ENCODE measurements around the gene TRIML2.

Gene TRIML2

GRCh38 chr4:188110741-188111471, 1.5 kb upstream of the TRIML2 start:
- TF ChIP-seq TAF1 (IDR thresholded peaks at IDR 0.05; ENCODE audit: borderline replicate concordance, insufficient read depth, low read length) (no peak), REST (IDR thresholded peaks at IDR 0.05; ENCODE audit: insufficient read depth in 1 of 2, low read depth in 2 of 2, low read length in 2 of 2) (no peak), SIN3A (IDR thresholded peaks at IDR 0.05; ENCODE audit: borderline replicate concordance, insufficient read depth, low read length) (no peak), POLR2AphosphoS5 (IDR thresholded peaks at IDR 0.05; ENCODE audit: low read depth, low read length) (no peak), FOXP2 (optimal IDR thresholded peaks at IDR 0.05; ENCODE audit: borderline replicate concordance, extremely low read depth, extremely low read length, insufficient read depth) (no peak)

GRCh38 chr4:188110036-188110435, 633 bp upstream of the TRIML2 start:
- TF ChIP-seq REST (IDR thresholded peaks at IDR 0.05; ENCODE audit: insufficient read depth in 1 of 2, low read depth in 2 of 2, low read length in 2 of 2) (no peak), FOXP2 (optimal IDR thresholded peaks at IDR 0.05; ENCODE audit: borderline replicate concordance, extremely low read depth, extremely low read length, insufficient read depth) (no peak), SIN3A (IDR thresholded peaks at IDR 0.05; ENCODE audit: borderline replicate concordance, insufficient read depth, low read length) (no peak), TAF1 (IDR thresholded peaks at IDR 0.05; ENCODE audit: borderline replicate concordance, insufficient read depth, low read length) (no peak), POLR2AphosphoS5 (IDR thresholded peaks at IDR 0.05; ENCODE audit: low read depth, low read length) (no peak)

GRCh38 chr4:188107931-188108843, 1.2 kb downstream of the TRIML2 start:
- TF ChIP-seq SIN3A (IDR thresholded peaks at IDR 0.05; ENCODE audit: borderline replicate concordance, insufficient read depth, low read length) (peak; percentile 50; the same call in 1 of the 2 replicates), FOXP2 (optimal IDR thresholded peaks at IDR 0.05; ENCODE audit: borderline replicate concordance, extremely low read depth, extremely low read length, insufficient read depth) (no peak), TAF1 (IDR thresholded peaks at IDR 0.05; ENCODE audit: borderline replicate concordance, insufficient read depth, low read length) (0 out of 2 replicates have a peak, but pooled peaks have one; percentile 23)

- TF ChIP-seq FOXP2 (optimal IDR thresholded peaks at IDR 0.05; ENCODE audit: borderline replicate concordance, extremely low read depth, extremely low read length, insufficient read depth) (no peak), TAF1 (IDR thresholded peaks at IDR 0.05; ENCODE audit: borderline replicate concordance, insufficient read depth, low read length) (no peak), REST (IDR thresholded peaks at IDR 0.05; ENCODE audit: insufficient read depth in 1 of 2, low read depth in 2 of 2, low read length in 2 of 2) (no peak), SIN3A (IDR thresholded peaks at IDR 0.05; ENCODE audit: borderline replicate concordance, insufficient read depth, low read length) (no peak), POLR2AphosphoS5 (IDR thresholded peaks at IDR 0.05; ENCODE audit: low read depth, low read length) (no peak)
Measured at GRCh38 chr4:188106454-188106853, 2.9 kb downstream of the TRIML2 start.

- TF ChIP-seq POLR2AphosphoS5 (IDR thresholded peaks at IDR 0.05; ENCODE audit: low read depth, low read length) (no peak), TAF1 (IDR thresholded peaks at IDR 0.05; ENCODE audit: borderline replicate concordance, insufficient read depth, low read length) (no peak), REST (IDR thresholded peaks at IDR 0.05; ENCODE audit: insufficient read depth in 1 of 2, low read depth in 2 of 2, low read length in 2 of 2) (no peak), SIN3A (IDR thresholded peaks at IDR 0.05; ENCODE audit: borderline replicate concordance, insufficient read depth, low read length) (no peak), FOXP2 (optimal IDR thresholded peaks at IDR 0.05; ENCODE audit: borderline replicate concordance, extremely low read depth, extremely low read length, insufficient read depth) (no peak)
Measured at GRCh38 chr4:188092824-188093223, 16.6 kb downstream of the TRIML2 start.

All from PFSK-1 (cell line).